T-helper 2 cell treated with Interferon-gamma antibody and Interleukin-4, amounts not matched to agents 100 ng/mL and 5 ng/mL, for 36 hours (primary cell): ENCODE data around the gene PATE3. TPM values are rescaled to one million over a fixed set of nuclear protein-coding genes. Genes with fewer than 3 reads are reported as not detected.

Experiments used
- intact Hi-C: fragments of 100-400 bp; cut with micrococcal nuclease; formaldehyde crosslinking; loops from one replicate; pipeline ENCODE4 v1.15.1; 2023
- total RNA-seq: library from RNA; stranded (reverse); gene quantifications from 2 replicates; pipeline ENCODE4 v1.2.3, GENCODE V29; 2022

PATE3 gene
- total RNA-seq, result not detected in 2 replicates

GRCh38 chr11:125787827-125788226 lies at the start of gene PATE3:
TSS of gene PATE3 (plus strand) at chr11:125788127. CDS start at chr11:125788152, 25 bp downstream.
- intact Hi-C loops, result no loop called here

- intact Hi-C loops, result no loop called here
These were observed 47.3 kb upstream of the PATE3 start for GRCh38 chr11:125740617-125741016.

- intact Hi-C loops, result no loop called here
These were observed 44.2 kb upstream of the PATE3 start for GRCh38 chr11:125743681-125744080.

GRCh38 chr11:125745979-125746378 lies 41.9 kb upstream of the PATE3 start, which contains the start of gene PATE1:
TSS of gene PATE1 (plus strand) at chr11:125746279. CDS start at chr11:125746305, 26 bp downstream.
- intact Hi-C loops, result no loop called here

GRCh38 chr11:125750629-125751028 lies 37.3 kb upstream of the PATE3 start:
- intact Hi-C loops, result no loop called here

GRCh38 chr11:125756050-125756449 lies 31.9 kb upstream of the PATE3 start:
- intact Hi-C loops, result no loop called here

- intact Hi-C loops, result no loop called here
These were observed 25.5 kb upstream of the PATE3 start for GRCh38 chr11:125762445-125762844.

GRCh38 chr11:125763483-125763882 lies 24.4 kb upstream of the PATE3 start:
- intact Hi-C loops, result no loop called here

GRCh38 chr11:125766251-125766650 lies 21.7 kb upstream of the PATE3 start:
- intact Hi-C loops, result no loop called here

GRCh38 chr11:125768336-125769046 lies 19.4 kb upstream of the PATE3 start:
- intact Hi-C loops, result no loop called here

- intact Hi-C loops, result no loop called here
These were observed 17.3 kb upstream of the PATE3 start for GRCh38 chr11:125770583-125770982.

GRCh38 chr11:125772834-125773505 lies 15.0 kb upstream of the PATE3 start:
- intact Hi-C loops, result no loop called here

GRCh38 chr11:125773516-125773915 lies 14.4 kb upstream of the PATE3 start:
- intact Hi-C loops, result no loop called here

- intact Hi-C loops, result no loop called here
These were observed 10.6 kb upstream of the PATE3 start for GRCh38 chr11:125777309-125777708.

- intact Hi-C loops, result no loop called here
These were observed 9.2 kb upstream of the PATE3 start, which contains the start of gene PATE2 for GRCh38 chr11:125778728-125779127. TSS of gene PATE2 (minus strand) at chr11:125778828. CDS start at chr11:125778773, 55 bp downstream.

GRCh38 chr11:125784678-125785077 lies 3.2 kb upstream of the PATE3 start:
- intact Hi-C loops, result no loop called here

GRCh38 chr11:125790825-125791224 lies 2.9 kb downstream of the PATE3 start:
- intact Hi-C loops, result no loop called here

GRCh38 chr11:125797641-125798040 lies 9.7 kb downstream of the PATE3 start:
- intact Hi-C loops, result no loop called here

- intact Hi-C loops, result no loop called here
These were observed 11.9 kb downstream of the PATE3 start for GRCh38 chr11:125799808-125800207.

- intact Hi-C loops, result no loop called here
These were observed 14.5 kb downstream of the PATE3 start for GRCh38 chr11:125802387-125802786.

GRCh38 chr11:125807909-125808308 lies 20.0 kb downstream of the PATE3 start:
- intact Hi-C loops, result no loop called here

- intact Hi-C loops, result no loop called here
These were observed 45.1 kb downstream of the PATE3 start, which contains the start of gene PATE4 for GRCh38 chr11:125833016-125833415. TSS of gene PATE4 (plus strand) at chr11:125833316. CDS start at chr11:125833360, 44 bp downstream.

GRCh38 chr11:125835748-125836147 lies 47.8 kb downstream of the PATE3 start:
- intact Hi-C loops, result no loop called here
